GM19193 (cell line): ENCODE results near the gene KRTAP10-3.
"Not testable (repeated sequence)": the region's sequence is repeated elsewhere in the genome, so short reads cannot be mapped to it uniquely, and the experiment has no call there.

Source experiments
- POLR2A ChIP-seq: IDR thresholded peaks from 4 replicates; pipeline ENCODE4 v1.6.1; 2011; ENCODE audit not compliant: insufficient read depth, insufficient read length; ENCODE audit errors: extremely low read depth

KRTAP10-3 gene

DNA sequence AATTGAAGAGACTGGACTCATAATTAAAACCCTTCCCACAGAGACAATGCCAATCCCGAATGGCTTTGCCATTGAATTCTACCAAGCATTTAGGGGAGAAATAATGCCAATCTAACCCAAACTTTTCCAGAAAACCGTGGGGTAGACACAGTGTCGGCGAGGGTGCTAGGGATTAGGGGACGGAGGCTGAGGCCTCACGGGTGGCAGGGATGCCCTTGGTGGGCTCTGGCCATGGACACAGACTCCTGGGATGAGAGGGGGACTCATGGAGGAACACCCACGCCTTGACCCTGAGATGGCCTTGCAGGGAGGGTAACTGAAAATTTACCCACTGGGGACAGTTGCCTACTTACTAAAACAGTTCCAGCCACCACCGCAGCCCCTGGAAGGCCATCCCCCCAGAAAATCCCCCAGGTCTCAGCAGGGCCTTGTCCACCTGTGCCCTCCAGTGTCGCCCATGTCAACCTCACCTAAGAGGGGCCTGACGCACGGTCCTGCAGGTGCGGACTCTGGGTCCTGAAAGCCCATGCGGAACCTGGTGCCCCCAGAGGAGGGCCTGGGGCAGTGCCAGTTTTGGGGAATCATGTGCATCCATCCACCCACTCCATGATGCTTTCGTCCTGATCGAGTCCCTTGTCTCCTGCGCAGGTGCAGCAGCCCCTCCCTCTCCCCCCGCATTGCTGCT lies 19.9 kb upstream of the KRTAP10-3 start:
- TF ChIP-seq POLR2A, result no peak

DNA sequence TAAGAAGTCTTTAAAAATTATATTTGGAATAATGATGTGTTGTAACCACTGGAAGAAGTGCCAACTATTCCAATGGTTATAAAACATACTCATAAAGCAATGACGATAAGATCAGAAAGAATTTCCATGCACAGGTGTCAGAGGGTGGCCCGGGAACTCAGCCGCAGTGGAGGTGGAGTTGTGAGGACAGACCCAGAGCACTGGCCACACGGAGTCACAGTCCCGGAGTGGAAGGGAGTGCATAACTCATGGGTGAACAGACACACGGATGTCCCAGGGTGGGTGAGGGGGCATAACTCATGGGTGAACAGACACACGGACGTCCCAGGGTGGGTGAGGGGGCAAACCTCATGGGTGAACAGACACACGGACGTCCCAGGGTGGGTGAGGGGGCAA lies 17.4 kb upstream of the KRTAP10-3 start:
- TF ChIP-seq POLR2A, result no peak

DNA sequence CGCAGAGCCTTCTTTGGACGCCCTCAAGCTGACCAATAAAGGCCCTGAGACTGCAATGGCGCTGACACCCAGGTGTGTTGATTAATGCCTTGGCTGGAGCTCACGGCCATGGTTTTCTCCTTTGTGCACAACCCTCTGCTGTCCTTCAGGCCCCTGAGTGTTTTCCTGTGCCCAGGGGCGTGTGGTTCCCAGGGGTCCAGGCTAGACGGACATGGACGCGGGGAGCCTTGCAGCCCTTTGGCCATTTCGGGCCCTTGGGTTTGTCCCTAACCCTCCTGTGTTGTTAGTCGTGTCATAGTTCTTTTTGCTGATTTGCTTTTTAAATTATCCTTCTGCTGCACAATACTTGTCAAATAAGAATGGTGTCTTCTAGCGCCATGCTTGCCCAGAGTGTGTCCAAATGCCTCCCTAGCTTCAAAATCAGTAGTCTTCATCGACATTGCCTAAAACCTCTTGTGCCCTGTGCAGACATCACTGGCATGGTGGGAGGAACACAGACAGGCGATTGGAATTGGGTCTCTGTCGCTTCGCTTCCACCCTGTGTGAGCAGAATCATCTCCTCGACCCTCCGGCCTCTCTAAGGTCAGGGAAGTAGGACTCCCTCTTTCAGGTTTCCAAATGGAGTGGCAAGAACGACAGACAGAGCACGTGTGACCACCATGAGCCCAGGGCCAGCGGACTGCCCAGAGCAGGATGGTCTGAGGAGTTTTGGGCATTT lies 16.9 kb upstream of the KRTAP10-3 start:
- no peak for TF ChIP-seq POLR2A

DNA sequence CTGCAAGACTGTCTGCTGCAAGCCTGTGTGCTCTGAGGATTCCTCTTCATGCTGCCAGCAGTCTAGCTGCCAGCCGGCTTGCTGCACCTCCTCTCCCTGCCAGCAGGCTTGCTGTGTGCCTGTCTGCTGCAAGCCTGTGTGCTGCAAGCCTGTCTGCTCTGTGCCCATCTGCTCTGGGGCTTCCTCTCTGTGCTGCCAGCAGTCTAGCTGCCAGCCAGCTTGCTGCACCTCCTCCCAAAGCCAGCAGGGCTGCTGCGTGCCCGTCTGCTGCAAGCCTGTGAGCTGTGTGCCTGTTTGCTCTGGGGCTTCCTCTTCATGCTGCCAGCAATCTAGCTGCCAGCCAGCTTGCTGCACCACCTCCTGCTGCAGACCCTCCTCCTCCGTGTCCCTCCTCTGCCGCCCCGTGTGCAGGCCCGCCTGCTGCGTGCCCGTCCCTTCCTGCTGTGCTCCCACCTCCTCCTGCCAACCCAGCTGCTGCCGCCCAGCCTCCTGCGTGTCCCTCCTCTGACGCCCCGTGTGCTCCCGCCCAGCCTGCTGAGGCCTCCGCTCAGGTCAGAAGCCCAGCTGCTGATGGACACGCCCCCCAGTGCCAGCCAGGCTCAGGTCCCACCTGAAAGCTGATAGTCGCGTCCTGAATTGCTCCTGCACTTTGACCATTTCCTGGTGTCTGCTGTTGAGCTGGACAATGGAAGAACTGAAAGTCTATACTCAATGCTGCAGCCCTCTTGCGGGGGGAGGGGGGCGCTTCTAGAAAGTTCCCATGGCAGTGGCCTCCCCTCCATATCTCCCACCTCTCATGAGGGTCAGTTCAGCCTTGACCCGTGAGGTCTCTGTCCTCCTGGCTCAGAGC lies 16.1 kb upstream of the KRTAP10-3 start:
- TF ChIP-seq POLR2A, result no peak

DNA sequence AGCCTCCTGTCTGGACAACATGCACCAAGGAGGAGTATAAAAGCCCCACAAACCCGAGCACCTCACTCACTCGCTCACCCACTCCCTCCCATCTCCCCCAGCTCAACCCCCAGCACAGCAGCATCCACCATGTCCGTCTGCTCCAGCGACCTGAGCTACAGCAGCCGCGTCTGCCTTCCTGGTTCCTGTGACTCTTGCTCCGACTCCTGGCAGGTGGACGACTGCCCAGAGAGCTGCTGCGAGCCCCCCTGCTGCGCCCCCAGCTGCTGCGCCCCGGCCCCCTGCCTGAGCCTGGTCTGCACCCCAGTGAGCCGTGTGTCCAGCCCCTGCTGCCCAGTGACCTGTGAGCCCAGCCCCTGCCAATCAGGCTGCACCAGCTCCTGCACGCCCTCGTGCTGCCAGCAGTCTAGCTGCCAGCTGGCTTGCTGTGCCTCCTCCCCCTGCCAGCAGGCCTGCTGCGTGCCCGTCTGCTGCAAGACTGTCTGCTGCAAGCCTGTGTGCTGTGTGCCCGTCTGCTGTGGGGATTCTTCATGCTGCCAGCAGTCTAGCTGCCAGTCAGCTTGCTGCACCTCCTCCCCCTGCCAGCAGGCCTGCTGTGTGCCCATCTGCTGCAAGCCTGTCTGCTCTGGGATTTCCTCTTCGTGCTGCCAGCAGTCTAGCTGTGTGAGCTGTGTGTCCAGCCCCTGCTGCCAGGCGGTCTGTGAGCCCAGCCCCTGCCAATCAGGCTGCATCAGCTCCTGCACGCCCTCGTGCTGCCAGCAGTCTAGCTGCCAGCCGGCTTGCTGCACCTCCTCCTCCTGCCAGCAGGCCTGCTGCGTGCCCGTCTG lies 15.2 kb upstream of the KRTAP10-3 start, which contains the start of gene KRTAP10-4:
KRTAP10-4 (plus strand) TSS at position 100 of the 827 bp plus-strand sequence; CDS start at position 130, 30 bp downstream.
- not testable (repeated sequence) for TF ChIP-seq POLR2A

DNA sequence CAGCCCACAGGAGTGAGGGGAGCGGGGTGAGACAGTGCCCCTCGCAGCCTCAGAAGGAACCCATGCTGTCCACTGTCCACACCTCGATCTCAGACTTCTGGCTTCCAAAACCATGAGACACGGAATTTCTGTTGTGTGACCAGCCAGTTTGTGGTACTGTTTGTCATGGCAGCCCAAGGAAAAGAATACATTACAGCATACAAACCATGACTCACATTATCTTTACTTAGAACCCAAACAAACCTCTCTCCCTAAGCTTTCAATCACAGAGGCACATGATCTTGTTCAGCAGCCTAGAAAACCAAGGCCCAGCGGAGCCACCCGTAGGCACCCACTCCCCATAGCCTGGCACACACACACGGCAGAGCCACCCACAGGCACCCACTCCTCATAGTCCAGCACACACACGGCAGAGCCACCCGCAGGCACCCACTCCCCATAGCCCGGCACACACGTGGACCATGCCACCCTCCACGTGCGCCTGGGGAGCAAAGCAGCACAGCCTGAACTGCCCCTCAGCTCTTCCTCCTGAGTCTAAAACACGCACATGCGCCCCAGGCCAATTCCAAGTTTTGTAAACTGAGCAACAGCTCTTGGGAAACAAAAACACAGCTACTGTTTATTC lies 14.5 kb upstream of the KRTAP10-3 start:
- TF ChIP-seq POLR2A, result no peak

DNA sequence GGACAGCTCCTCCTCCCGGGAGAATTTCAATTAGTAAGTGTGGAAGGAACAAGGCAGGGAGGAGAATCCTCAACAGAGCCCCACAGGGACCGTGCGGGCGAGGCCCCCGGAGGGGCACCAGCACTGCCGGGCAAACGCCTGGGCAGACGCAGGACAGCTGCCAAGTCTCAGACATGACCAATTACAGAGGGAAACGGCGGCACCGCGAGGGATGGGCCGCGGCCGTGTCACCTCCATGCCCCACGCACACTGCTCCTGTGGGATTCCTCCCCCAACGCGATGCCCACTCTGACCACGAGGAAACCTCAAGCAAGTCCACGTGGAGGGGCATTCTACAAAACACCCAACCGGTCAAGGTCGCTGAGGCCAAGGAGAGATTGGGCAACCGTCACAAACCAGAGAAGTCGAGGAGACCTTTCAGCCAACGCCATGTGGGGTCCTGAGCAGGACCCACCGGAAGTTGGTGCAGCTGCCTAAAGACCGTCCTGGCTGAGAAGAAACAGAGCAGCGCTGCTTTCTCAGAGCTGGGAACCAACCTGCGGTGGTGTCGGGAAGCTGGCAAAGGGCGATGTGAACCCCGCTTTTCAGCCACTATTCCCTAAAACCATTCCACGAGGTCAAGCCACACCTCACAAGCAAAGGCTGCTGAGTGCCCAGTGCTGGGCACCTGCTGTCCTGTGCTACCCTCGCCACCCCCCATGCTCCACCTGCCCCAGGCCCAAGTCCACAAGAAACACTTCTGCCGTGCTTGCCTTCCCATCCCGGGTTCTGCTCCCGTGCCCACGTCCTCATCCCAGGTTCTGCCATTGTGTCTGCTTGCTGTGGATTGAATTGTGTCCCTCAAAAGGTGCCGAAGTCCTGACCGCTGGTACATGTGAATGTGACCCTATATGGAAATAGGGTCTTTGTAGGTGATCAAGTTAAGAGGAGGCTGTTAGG lies 13.5 kb upstream of the KRTAP10-3 start:
- no peak for TF ChIP-seq POLR2A

DNA sequence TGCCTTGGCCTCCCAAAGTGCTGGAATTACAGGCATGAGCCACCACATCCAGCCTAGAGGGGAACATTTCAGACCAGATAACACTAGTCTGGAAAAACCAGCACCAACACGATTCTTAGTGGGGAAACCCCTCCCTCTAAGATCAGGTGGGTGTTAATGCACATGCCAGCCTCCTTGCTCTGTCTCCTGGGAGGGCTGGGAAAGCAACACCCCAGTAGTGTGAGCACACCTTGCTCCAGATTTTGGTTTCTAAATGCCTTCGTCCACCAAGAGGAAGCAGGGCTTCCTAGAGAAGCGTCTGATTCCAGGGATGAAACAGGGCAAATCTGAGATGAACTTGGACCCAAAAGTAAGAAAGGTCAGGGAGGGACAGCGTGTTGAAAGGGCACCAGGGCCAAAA lies 12.7 kb upstream of the KRTAP10-3 start:
- TF ChIP-seq POLR2A, result no peak

DNA sequence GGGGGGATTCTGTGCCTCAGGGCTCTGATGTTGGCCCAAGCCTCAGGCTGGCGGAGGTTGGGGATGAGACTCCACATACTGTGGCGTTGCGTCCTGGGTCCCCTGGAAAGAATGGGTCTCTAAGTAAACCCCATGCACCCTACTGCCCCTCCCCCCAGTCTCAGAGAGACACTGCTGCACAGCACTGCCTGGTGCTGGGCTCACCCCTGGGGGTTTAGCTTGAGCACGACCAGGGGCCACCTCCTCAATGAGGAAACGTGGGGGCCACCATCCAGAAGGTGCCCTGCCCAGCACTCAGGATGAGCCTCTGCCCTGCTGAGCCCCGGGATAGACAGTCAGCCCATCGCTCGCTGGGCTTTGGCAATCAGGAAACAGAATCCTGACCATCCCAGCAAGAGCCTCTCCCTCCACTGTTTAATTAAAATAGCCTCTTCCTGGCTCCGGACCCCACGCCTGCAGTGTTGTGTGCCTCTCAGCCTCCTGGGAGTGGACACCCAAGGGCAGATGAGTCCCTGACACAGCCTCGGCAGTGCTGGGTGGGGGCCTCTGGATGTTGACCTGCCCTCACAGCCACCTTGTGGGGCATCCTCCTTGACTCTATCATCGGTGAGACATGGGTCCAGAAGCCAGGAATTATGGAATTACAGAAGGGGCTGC lies 11.4 kb upstream of the KRTAP10-3 start:
- TF ChIP-seq POLR2A, result no peak

DNA sequence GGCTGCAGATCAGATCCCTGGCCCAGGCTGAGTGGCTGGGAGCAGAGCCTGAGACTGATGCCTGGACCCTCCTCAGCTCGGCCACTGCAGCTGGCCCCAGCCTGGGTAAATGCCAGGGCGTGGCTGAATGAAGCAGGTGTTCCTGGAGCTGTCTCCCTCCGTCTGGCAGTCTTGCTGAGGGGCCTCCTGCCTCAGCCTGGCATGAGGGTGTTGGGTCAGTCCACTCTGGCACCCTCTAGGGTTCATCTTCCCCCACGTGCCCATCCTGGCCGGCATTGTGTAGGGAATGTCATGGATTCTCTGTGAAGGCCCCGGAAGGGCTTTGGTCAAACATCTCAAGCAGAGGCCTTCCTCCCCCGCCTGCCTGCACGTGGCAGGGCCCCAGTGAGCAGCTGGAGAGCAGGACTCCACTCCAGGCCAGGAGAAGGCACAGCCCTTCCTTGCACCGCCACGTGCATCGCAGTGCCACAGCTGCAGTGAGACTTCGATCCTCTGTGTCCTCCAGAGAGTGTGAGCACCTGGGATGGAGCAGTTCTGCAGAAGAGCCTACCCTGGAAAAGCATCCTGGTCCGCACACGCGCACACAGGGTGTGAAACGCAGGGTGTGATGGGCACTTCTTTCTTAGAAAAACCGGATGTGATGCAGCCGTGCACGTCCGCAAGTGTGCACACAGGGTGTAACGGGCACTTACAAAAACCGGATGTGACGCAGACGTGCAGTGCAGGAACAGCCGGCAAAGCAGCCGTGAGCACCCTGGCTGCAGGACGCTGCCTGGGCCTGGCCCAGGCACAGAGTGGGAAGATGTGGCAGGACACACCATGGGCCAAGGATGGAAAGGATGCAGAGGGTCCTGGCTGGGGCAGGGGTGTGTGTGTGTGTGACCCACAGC lies 10.3 kb upstream of the KRTAP10-3 start:
- no peak for TF ChIP-seq POLR2A

DNA sequence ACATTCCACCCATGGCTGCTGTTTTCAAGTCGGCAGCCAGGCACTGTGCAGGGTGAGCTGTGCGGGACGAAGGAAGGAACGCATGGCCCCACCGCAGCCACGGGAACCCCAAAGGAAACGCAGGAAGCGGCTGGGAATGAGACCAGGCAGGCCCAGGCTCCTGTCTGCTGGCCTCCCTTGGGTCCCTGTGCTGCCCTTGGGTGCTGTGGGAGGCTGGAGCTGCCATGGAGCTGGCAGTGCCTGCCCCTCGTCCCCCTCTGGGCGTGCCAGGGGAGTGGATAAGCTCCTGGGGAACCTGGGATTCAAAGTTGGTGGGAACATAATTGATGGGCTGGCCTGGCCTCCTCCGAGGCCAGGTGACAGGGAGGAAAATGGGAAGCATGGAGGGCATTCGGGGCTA lies 9.7 kb upstream of the KRTAP10-3 start:
- no peak for TF ChIP-seq POLR2A
